ENCODE measurements around the gene PAK2.

GRCh38 chr3:196803891-196804468 lies 64.3 kb downstream of the PAK2 start:
- no peak for TF ChIP-seq CTCF (conservative IDR thresholded peaks at IDR 0.05 in 1 of 2, IDR thresholded peaks at IDR 0.05 in 1 of 2; ENCODE audit: extremely low read depth in 1 of 2, insufficient read depth in 1 of 2, low read depth in 1 of 2, low read length in 2 of 2)
- TF ChIP-seq EZH2 (IDR thresholded peaks at IDR 0.05; ENCODE audit: borderline replicate concordance, low read length): no peak

Data from mammary epithelial cell (primary cell).